GM19397 (cell line): Measurements from ENCODE around the gene ARHGAP6.

Experiments
- ATAC-seq: cut with Tn5 transposase; IDR thresholded peaks from one replicate; pipeline ENCODE4 v1.9.1; 2021; ENCODE audit warnings: mild to moderate bottlenecking, moderate library complexity; ENCODE audit not compliant: unreplicated experiment

ARHGAP6 gene

GRCh38 chrX:11188664-11189063, 477.1 kb downstream of the ARHGAP6 start:
- no peak for ATAC-seq

- no peak for ATAC-seq
Observed at GRCh38 chrX:11187001-11187400, 478.7 kb downstream of the ARHGAP6 start.

GRCh38 chrX:11185861-11186260, 479.9 kb downstream of the ARHGAP6 start:
- no peak for ATAC-seq

- no peak for ATAC-seq
Observed at GRCh38 chrX:11180571-11180970, 485.1 kb downstream of the ARHGAP6 start.

GRCh38 chrX:11172415-11172814, 493.3 kb downstream of the ARHGAP6 start:
- no peak for ATAC-seq

GRCh38 chrX:11171956-11172355, 493.8 kb downstream of the ARHGAP6 start:
- ATAC-seq = no peak

GRCh38 chrX:11164433-11164832, 501.3 kb downstream of the ARHGAP6 start:
- no peak for ATAC-seq

GRCh38 chrX:11159149-11159548, 506.6 kb downstream of the ARHGAP6 start:
- no peak for ATAC-seq

- no peak for ATAC-seq
Observed at GRCh38 chrX:11151799-11152559, 513.7 kb downstream of the ARHGAP6 start.

- no peak for ATAC-seq
Observed at GRCh38 chrX:11148401-11148800, 517.3 kb downstream of the ARHGAP6 start.

- ATAC-seq = no peak
Observed at GRCh38 chrX:11146411-11146810, 519.3 kb downstream of the ARHGAP6 start.

GRCh38 chrX:11143931-11144678, 521.6 kb downstream of the ARHGAP6 start:
- no peak for ATAC-seq

- ATAC-seq = no peak
Observed at GRCh38 chrX:11138498-11139390, 527.0 kb downstream of the ARHGAP6 start.

GRCh38 chrX:11137543-11138139, 528.1 kb downstream of the ARHGAP6 start:
- no peak for ATAC-seq

- ATAC-seq = no peak
Observed at GRCh38 chrX:11135564-11136185, 530.0 kb downstream of the ARHGAP6 start.

GRCh38 chrX:11131146-11131545, 534.6 kb downstream of the ARHGAP6 start:
- no peak for ATAC-seq

- ATAC-seq = no peak
Observed at GRCh38 chrX:11130136-11130535, 535.6 kb downstream of the ARHGAP6 start.

GRCh38 chrX:11129534-11130105, 536.1 kb downstream of the ARHGAP6 start:
- ATAC-seq = no peak

- no peak for ATAC-seq
Observed at GRCh38 chrX:11125060-11125459, 540.7 kb downstream of the ARHGAP6 start.

GRCh38 chrX:11124112-11124511, 541.6 kb downstream of the ARHGAP6 start:
- no peak for ATAC-seq
